Daoy (cell line): ENCODE results near the gene PRDM5. TPM values are rescaled to one million over a fixed set of nuclear protein-coding genes. Genes with fewer than 3 reads are reported as not detected.

Source experiments
- DNase-seq: peaks from one replicate; pipeline ENCODE4 v3.0.0-alpha.2; 2015; ENCODE audit warnings: low read depth
- total RNA-seq: library from RNA; depleted of rRNA; stranded (reverse); fragments of >200 nt; shearing (Covaris generic); gene quantifications from 2 replicates; pipeline ENCODE4 v1.2.3, GENCODE V29; 2014

The PRDM5 gene
- total RNA-seq, 1 experiment from 2014 or later, result 5.2 TPM

GRCh38 chr4:120856294-120856693 lies 66.2 kb downstream of the PRDM5 start:
- no peak for DNase-seq

GRCh38 chr4:120855307-120856001 lies 67.1 kb downstream of the PRDM5 start:
- no peak for DNase-seq

GRCh38 chr4:120853161-120853935 lies 69.2 kb downstream of the PRDM5 start:
- no peak for DNase-seq

GRCh38 chr4:120850018-120850599 lies 72.4 kb downstream of the PRDM5 start:
- DNase-seq, result no peak

GRCh38 chr4:120847019-120847582 lies 75.4 kb downstream of the PRDM5 start:
- DNase-seq, result no peak

- DNase-seq, result no peak
These were observed 78.0 kb downstream of the PRDM5 start for GRCh38 chr4:120844528-120844921.

GRCh38 chr4:120843849-120844527 lies 78.5 kb downstream of the PRDM5 start:
- no peak for DNase-seq

GRCh38 chr4:120842031-120842430 lies 80.5 kb downstream of the PRDM5 start:
- DNase-seq, result no peak

- DNase-seq, result no peak
These were observed 80.9 kb downstream of the PRDM5 start for GRCh38 chr4:120841580-120841979.

- DNase-seq, result no peak
These were observed 82.4 kb downstream of the PRDM5 start for GRCh38 chr4:120839974-120840751.

GRCh38 chr4:120839334-120839973 lies 83.1 kb downstream of the PRDM5 start:
- DNase-seq, result no peak

- no peak for DNase-seq
These were observed 83.7 kb downstream of the PRDM5 start for GRCh38 chr4:120838784-120839183.

- DNase-seq, result no peak
These were observed 84.9 kb downstream of the PRDM5 start for GRCh38 chr4:120837656-120838055.

- no peak for DNase-seq
These were observed 87.2 kb downstream of the PRDM5 start for GRCh38 chr4:120835342-120835741.

GRCh38 chr4:120830204-120830603 lies 92.3 kb downstream of the PRDM5 start:
- no peak for DNase-seq

GRCh38 chr4:120829113-120829831 lies 93.3 kb downstream of the PRDM5 start:
- DNase-seq, result no peak

- DNase-seq, result no peak
These were observed 95.7 kb downstream of the PRDM5 start for GRCh38 chr4:120826853-120827252.

- no peak for DNase-seq
These were observed 96.1 kb downstream of the PRDM5 start for GRCh38 chr4:120826449-120826848.

GRCh38 chr4:120824946-120825345 lies 97.6 kb downstream of the PRDM5 start:
- no peak for DNase-seq

GRCh38 chr4:120821977-120822376 lies 100.5 kb downstream of the PRDM5 start:
- no peak for DNase-seq
